ENCODE data around the gene CNKSR2. TPM values are rescaled to one million over a fixed set of nuclear protein-coding genes. Genes with fewer than 3 reads are reported as not detected.

CNKSR2 gene
- polyA plus RNA-seq, 1 experiment, result 0.14 TPM

- POLR2A ChIA-PET, result no interaction called here
- Histone ChIP-seq H3K4me3 (ENCODE audit: low read depth, low read length) (no peak overlapping the region), H3K27me3 (ENCODE audit: control insufficient read depth, insufficient read depth, low read length) (no peaks in the 10 kb centered on the region), H3K9me3 (ENCODE audit: control insufficient read depth, insufficient read depth, low read length) (no peaks in the 10 kb centered on the region), H3K27ac (ENCODE audit: low read depth, low read length) (no peak overlapping the region)
- CTCF ChIA-PET, result no interaction called here
- DNase-seq (ENCODE audit: low read depth, low spot score), result no peak
- TF ChIP-seq CTCF (IDR thresholded peaks at IDR 0.05; ENCODE audit: low read depth, low read length), result no peak
Measured at GRCh38 chrX:21700967-21701366, 326.7 kb downstream of the CNKSR2 start.

GRCh38 chrX:21702725-21703124, 328.5 kb downstream of the CNKSR2 start:
- Histone ChIP-seq H3K9me3 (ENCODE audit: control insufficient read depth, insufficient read depth, low read length) (no peaks in the 10 kb centered on the region), H3K4me3 (ENCODE audit: low read depth, low read length) (no peak overlapping the region), H3K27me3 (ENCODE audit: control insufficient read depth, insufficient read depth, low read length) (no peaks in the 10 kb centered on the region), H3K27ac (ENCODE audit: low read depth, low read length) (no peak overlapping the region)
- DNase-seq (ENCODE audit: low read depth, low spot score), result no peak
- ChIA-PET CTCF (no interaction called here), POLR2A (no interaction called here)
- no peak for TF ChIP-seq CTCF (IDR thresholded peaks at IDR 0.05; ENCODE audit: low read depth, low read length)

Measured in AG04450 (cell line).